ENCODE data around the gene SUPV3L1. TPM values are rescaled to one million over a fixed set of nuclear protein-coding genes. Genes with fewer than 3 reads are reported as not detected.

SUPV3L1 gene
- total RNA-seq, 1 donor from 2014 or later = 40.2 TPM

- DNase-seq = no peak
- intact Hi-C loops (cut with micrococcal nuclease) = no loop called here
- no peak for ATAC-seq
Observed at GRCh38 chr10:69224862-69225657, 45.0 kb downstream of the SUPV3L1 start.

GRCh38 chr10:69225681-69226080 is 45.6 kb downstream of the SUPV3L1 start:
- intact Hi-C loops (cut with micrococcal nuclease) = no loop called here
- ATAC-seq (no peak), DNase-seq (no peak)

GRCh38 chr10:69226919-69227450 is 47.0 kb downstream of the SUPV3L1 start:
- intact Hi-C loops (cut with micrococcal nuclease) = no loop called here
- ATAC-seq (no peak), DNase-seq (no peak)

GRCh38 chr10:69228151-69228550 is 48.1 kb downstream of the SUPV3L1 start:
- ATAC-seq (no peak), DNase-seq (no peak)
- intact Hi-C loops (cut with micrococcal nuclease) = no loop called here

GRCh38 chr10:69229616-69229916 is 49.5 kb downstream of the SUPV3L1 start:
- no peak for ATAC-seq
- intact Hi-C loops (cut with micrococcal nuclease) = no loop called here
- no peak for DNase-seq

- no peak for DNase-seq
- intact Hi-C loops (cut with micrococcal nuclease) = no loop called here
- ATAC-seq = no peak
Observed at GRCh38 chr10:69230128-69230527, 50.1 kb downstream of the SUPV3L1 start.

GRCh38 chr10:69232252-69232651 is 52.2 kb downstream of the SUPV3L1 start:
- intact Hi-C loops (cut with micrococcal nuclease) = no loop called here
- no peak for DNase-seq
- ATAC-seq = no peak

- intact Hi-C loops (cut with micrococcal nuclease) = no loop called here
- DNase-seq (no peak), ATAC-seq (no peak)
Observed at GRCh38 chr10:69232736-69233480, 52.9 kb downstream of the SUPV3L1 start.

GRCh38 chr10:69234447-69234846 is 54.4 kb downstream of the SUPV3L1 start:
- no peak for DNase-seq
- intact Hi-C loops (cut with micrococcal nuclease) = no loop called here
- no peak for ATAC-seq

GRCh38 chr10:69237528-69238159 is 57.6 kb downstream of the SUPV3L1 start:
- DNase-seq = peak; percentile 93
- ATAC-seq = peak; percentile 99
- intact Hi-C loops (cut with micrococcal nuclease) = loop anchor here (5.0 kb wide), 1 partner anchor 155 kb away; no protein-coding TSS in a partner anchor

- DNase-seq (no peak), ATAC-seq (no peak)
- intact Hi-C loops (cut with micrococcal nuclease) = loop anchor here (5.0 kb wide), 1 partner anchor 153 kb away; no protein-coding TSS in a partner anchor
Observed at GRCh38 chr10:69239136-69239535, 59.1 kb downstream of the SUPV3L1 start.

- no peak for DNase-seq
- intact Hi-C loops (cut with micrococcal nuclease) = loop anchor here (5.0 kb wide), 1 partner anchor 152 kb away; no protein-coding TSS in a partner anchor
- ATAC-seq = no peak
Observed at GRCh38 chr10:69239816-69240434, 59.9 kb downstream of the SUPV3L1 start.

GRCh38 chr10:69240455-69240854 is 60.4 kb downstream of the SUPV3L1 start:
- no peak for DNase-seq
- no peak for ATAC-seq
- intact Hi-C loops (cut with micrococcal nuclease) = no loop called here

- ATAC-seq (no peak), DNase-seq (no peak)
- intact Hi-C loops (cut with micrococcal nuclease) = no loop called here
Observed at GRCh38 chr10:69241575-69241974, 61.5 kb downstream of the SUPV3L1 start.

GRCh38 chr10:69242040-69242851 is 62.2 kb downstream of the SUPV3L1 start:
- intact Hi-C loops (cut with micrococcal nuclease) = no loop called here
- DNase-seq (no peak), ATAC-seq (no peak)

- ATAC-seq (no peak), DNase-seq (no peak)
- intact Hi-C loops (cut with micrococcal nuclease) = no loop called here
Observed at GRCh38 chr10:69242852-69243212, 62.8 kb downstream of the SUPV3L1 start.

GRCh38 chr10:69243817-69244216 is 63.8 kb downstream of the SUPV3L1 start:
- ATAC-seq = no peak
- no peak for DNase-seq
- intact Hi-C loops (cut with micrococcal nuclease) = no loop called here

- intact Hi-C loops (cut with micrococcal nuclease) = no loop called here
- ATAC-seq (no peak), DNase-seq (no peak)
Observed at GRCh38 chr10:69246036-69246435, 66.0 kb downstream of the SUPV3L1 start.

All from left ventricle myocardium superior (tissue), 1 donor.